GM18868 (cell line): ENCODE data around the gene PCGF3.
"Not testable (repeated sequence)": the region's sequence is repeated elsewhere in the genome, so short reads cannot be mapped to it uniquely, and the experiment has no call there.

Source experiments
- ATAC-seq: cut with Tn5 transposase; IDR thresholded peaks from one replicate; pipeline ENCODE4 v1.9.1; 2021; ENCODE audit warnings: mild to moderate bottlenecking, moderate library complexity; ENCODE audit not compliant: unreplicated experiment

The PCGF3 gene

DNA sequence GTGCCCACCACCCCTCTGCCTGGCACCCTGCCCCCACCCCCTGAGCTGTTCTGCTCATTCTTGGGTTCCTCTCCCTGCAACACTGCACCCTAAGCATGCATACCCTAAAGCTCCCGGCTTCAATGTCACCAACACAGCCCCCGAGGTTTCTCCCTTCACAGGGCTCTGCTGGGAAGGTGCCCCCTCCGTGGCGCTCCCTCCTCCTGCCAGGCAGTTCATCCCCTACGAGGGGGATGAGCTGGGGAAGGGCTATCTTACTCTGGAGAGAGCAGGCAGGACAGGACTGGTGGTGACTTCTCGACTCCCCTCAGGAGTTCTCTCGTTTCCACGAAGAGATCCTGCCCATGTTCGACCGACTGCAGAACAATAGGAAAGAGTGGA is 38.1 kb upstream of the PCGF3 start:
- ATAC-seq = no peak

DNA sequence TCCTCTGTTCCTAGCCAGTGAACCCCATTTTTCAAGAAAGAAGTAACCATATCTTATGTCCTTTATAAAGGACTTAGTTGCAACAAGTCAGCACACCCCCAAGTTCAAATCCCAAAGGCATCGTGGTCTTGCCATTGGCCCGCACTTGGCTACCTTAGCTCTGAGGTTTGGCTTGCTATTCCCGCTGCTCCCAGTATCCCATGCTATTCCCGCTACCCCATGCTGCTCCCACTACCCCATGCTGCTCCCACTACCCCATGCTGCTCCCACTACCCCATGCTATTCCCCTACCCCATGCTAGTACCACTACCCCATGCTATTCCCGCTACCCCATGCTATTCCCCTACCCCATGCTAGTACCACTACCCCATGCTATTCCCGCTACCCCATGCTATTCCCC is 37.4 kb upstream of the PCGF3 start:
- ATAC-seq = not testable (repeated sequence)

DNA sequence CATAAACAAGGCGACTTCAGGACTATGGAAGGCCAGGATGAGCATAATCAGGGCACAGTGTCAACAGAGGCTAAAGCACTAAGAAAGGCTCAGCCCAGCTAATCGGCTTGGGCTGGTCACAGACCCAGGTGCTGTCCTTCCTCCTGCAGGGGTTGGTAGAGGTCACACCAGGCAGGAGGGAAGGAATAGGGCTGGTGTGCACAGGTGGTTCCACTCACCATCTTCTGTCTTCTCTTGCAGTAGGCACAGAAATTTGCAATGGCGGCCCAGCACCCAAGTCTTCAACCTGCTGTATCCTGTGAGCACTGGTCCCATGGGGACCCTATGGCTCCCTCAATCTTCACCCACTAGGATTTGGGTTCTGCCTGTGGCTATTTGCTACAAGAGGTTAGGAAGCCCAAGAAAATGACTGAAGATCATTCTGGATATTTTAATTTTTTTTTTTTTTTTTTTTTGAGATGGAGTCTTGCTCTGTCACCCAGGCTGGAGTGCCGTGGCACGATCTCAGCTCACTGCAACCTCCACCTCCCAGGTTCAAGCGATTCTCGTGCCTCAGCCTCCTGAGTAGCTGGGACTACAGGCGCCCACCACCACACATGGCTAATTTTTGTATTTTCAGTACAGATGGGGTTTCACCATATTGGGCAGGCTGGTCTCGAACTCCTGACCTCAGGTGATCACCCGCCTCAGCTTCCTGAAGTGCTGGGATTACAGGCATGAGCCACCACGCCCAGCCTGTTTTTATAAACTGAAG is 35.6 kb upstream of the PCGF3 start:
- not testable (repeated sequence) for ATAC-seq

DNA sequence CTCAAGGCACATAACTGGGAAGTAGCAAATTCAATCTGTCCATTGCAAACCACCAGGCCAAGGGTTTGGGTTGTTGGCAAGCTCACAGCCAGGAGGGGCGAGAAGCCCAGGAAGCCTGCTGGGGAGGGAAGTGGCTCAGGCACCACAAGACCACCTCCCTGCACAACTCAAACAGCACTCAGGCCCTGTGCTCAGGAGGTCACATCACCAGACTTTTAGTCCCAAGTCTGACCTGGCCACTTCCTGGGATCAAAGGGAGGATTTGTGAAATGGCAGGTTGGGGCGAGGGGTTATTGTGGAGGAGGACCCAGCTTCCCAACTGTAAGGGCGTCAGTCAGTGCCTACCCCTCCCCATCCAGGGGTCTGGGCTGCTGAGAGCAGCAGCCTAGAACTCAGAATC is 33.9 kb upstream of the PCGF3 start:
- ATAC-seq = no peak

DNA sequence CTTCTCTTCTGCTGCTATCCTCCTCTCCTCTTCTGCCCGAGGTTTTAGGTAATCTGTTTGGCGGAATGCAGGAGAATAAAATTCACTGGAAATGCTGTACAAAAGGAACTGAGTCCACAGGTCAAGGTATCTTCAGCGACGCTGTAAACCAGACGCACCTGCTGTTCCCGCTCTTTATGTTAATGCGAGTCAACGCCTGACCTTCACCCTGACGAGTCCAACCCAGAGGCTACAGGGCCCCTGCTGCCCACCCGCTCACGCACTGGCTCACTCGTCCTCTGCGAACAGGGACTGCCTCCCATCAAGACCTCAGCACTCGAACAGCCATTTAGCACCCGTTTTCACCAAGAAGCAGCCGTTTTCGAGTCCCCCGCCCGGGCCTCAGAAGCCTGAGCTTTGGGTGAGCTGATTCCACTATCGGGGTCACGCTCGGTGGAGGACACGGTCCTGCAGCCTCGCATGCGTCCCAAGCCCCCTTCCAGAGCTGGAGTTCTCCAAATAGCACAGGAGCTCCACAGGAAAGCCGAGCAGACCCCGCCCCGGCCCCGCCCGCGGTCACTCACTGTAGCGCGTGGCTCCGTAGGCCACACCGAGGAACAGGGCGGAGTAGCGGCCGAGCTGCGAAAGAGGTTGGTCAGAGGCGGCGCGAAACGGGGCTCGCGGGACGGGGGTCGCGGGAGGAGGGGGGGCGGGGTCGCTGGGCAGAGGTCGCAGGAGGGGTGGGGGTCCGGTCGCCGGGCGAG is 32.1 kb upstream of the PCGF3 start:
- no peak for ATAC-seq

DNA sequence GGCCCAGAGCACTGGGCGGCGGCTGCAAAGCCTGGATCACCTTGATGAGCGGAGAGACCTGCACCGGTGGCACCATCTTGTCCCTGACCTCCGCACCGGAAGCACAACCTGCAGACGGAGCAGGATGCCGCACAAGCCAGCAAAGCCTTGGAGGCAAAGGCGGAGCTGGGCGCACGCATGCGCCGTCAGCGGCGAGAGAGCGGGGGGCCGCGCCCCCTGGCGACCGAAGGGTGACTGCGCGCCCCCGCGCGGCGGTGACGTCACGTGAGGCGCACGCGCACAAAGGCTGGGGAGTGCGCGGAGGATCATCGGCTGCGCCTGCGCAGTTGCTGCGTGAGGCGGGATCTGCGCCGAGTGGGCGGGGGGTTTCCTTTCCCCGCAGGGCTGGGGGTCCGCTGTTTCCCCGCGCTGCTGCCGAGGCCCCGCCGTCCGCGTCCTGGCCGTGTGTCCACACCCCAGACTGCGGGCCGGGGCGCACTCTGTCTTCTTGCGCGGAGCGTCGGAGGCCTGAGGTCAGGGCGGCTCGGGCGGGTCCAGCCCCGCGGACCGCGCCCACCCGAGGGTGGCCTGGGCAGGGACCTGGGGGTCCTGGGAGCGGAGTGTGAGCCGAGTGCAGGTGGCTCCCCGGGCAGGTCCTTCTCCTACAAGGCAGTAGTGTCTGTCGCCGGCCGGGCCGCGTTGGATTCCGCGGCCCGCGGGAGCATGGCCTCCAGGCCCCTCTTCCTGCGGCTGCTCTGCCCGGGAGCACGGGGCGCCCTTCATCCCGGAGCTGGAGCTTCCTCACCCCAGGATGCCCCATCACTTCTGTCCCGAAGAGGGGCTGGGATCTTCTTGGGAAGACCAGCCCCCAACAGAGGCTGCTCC is 31.2 kb upstream of the PCGF3 start, which contains the start of the genes ATP5ME and MYL5:
Gene ATP5ME (minus strand): TSS at position 105 of the 864 bp plus-strand sequence. CDS start 29 bp downstream, at position 76.
Gene MYL5 (plus strand): TSS at position 371 of the 864 bp plus-strand sequence. CDS start 3,485 bp downstream, outside the sequence.
- ATAC-seq = peak; percentile 76

DNA sequence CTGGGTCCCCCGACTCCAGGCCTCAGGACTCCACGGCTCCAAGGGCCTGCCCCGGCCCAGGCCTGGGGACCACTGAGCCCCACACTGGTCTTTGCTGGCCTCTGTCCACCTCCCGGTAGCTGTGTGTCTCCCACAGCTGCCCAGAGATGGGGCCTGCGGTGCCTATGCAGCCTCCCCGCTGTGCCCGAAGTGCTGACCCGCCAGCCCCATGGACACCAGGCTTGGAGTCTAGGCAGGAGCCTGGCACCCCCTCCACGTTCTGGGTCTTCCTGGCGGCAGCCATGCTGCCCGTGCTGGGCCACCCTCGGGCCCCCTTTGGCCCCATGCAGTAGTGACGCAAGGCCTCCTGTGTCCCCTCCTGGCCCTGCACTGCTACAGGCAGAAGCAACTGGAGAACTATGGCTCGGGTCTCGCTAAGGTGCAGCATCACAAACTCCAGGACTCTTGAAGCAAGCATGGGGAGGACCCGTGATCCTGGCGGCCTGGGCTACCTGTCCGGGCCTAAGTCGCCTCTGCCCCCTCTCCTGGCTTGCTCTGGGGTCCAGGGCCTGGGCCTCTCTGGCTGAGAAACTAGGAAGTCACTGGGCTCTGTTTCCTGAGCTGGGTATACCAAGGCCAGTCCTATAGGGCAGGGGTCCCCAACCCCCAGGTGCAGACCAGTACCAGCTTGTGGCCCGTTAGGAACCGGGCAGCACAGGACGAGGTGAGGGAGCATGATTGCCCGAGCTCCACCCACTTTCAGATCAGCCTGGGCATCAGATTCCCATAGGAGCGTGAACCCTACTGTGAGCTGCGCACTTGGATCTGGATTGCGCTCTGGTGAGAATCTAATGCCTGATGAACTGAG is 30.4 kb upstream of the PCGF3 start:
- ATAC-seq = no peak

DNA sequence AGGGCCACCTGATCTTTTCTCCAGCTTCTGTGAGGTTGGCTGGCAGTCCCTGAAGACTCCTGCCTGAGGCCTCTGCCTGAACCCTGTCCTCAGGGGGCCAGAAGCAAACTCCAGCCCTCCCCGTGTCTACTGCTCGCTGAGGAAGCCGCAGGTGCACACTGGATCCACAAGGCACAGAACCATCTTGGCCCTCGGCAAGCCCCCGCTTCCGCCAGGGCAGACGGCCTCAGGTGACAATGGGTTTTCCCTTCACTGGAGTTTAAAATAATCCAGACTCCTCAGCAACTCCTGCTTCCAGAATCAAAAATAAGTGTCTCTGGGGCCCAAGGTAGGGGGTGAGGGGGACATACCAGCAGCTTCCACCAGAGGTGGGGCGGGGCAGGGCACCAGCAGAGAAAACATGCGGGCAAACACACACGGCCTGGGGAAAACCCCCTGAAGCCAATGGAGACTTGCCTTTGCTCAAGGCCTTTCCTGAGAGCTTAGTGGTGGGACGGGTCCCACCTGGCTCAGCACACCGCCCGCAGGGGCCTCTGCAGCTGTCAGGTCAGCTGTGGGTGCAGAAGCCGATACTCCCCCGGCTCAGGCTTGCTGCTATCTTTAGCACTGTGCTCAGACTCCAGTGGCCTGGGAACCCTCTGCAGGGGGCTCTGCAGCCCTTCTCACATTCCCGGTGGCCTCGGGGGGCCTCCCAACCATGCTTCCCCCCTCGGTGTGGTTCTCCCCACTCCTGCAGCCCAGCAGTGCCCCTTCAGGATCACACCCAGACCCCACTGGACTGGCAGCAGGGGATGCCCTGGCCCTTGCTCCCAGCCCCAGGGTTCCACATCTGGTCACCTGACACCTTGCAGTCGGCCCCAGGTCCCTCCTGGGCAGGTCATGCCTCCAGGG is 29.4 kb upstream of the PCGF3 start:
- ATAC-seq = peak; percentile 35

DNA sequence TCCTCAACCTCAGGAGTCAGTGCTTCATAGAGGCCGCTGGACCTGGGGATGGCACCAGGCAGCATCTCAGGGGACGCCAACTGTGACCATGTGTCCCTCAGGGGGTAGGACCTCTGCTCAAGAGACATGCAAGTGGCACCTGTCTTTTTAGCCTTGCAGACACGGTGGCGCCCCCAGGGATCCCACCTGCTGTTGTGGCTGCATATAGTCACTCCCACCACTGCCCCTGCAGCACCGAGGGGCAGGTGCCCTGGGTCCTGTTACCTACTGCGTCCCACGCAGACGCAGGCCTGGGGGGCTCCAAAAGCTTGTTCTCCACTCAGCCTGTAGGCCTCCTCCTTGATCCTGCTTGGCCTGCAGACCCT is 28.8 kb upstream of the PCGF3 start:
- ATAC-seq = no peak

DNA sequence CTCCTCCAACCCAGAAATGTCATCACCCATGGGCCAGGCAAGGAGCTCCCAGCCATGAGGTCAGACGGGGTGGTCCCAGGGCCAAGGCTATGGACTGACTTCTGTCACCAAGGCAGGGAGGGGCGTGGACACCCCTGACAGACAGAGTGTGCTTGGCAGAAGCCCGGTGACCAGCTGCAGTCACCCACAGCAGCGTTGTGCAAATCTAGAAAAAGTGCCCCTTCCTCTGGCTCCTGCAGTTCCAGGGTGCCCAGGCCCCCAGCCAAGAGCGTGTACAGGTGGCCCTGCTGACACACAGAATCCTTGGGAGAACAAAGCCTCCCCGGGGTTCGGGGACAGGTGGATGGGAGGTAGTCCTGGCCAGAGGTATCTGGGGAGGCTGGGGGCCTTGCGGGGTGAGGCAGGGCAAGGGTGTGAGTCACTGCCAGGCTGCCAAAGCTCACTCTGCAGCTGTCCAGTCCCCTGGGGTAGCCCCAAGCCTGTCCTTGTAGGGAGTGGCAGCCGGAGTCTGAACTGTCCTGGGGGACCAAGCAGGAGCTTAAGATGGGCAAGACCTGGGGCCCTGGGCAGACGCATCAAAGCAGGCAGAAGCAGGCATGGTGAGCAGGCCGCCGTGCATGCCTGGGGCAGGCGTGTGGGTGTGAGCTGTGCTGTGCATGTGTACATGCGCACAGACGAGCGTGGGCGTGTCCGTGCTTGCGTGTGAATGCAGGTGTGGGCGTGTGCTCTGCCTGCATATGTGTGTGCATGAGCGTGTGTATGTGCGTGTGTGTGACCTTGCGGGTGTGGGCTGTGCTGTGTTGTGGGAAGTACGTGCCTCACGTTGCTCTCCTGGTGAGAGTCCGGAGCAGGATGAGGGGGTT is 28.0 kb upstream of the PCGF3 start:
- ATAC-seq = no peak

DNA sequence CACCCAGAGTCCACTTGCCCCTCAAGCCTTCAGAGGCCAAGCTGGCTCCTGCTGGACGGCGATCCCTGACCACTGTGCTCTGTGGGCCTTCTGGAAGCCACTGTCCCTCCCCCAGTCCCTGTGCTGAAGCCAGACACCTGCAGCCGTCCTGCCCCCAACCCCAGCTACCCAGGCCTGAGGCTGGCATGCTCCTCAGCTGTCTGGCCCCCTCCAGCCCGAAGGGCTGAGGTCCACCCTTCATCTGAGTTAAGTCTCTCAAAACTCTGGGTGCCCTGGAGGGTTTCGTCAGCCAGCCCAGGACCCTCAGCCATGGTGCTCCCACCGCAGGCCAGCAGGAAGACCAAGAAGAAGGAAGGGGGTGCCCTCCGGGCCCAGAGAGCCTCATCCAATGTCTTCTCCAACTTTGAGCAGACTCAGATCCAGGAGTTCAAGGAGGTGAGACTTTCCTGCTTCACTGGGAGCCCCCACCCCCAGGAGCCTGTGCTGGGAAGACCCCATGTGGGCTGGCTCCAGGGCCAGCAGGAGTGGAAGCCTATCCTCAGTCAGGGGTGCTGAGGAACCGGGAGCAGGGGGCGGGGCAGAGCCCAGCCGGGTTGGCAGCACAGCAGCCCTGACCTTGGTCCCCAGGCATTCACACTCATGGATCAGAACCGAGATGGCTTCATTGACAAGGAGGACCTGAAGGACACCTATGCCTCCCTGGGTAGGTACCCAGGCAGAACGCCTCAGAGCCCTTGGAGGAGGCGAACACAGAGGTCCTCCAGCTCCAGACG is 27.1 kb upstream of the PCGF3 start:
- ATAC-seq = no peak

DNA sequence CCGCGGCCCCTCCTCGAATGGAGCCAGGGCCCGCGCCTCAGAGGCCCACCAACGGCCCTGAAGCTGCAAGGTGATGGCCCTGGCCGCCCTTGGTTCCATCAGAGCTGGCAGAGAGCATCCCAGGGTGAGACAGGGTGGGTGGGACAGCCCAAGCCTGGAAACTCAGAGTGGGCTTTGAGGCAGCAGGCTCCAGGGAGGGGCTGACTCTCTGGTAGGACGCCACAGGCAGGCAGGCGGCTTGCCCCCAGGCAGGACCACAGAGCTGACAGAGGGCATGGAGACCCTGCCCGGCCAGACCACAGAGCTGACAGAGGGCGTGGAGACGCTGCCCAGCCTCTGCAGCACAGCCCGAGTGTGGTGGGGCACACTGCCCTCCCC is 26.5 kb upstream of the PCGF3 start:
- ATAC-seq = no peak

DNA sequence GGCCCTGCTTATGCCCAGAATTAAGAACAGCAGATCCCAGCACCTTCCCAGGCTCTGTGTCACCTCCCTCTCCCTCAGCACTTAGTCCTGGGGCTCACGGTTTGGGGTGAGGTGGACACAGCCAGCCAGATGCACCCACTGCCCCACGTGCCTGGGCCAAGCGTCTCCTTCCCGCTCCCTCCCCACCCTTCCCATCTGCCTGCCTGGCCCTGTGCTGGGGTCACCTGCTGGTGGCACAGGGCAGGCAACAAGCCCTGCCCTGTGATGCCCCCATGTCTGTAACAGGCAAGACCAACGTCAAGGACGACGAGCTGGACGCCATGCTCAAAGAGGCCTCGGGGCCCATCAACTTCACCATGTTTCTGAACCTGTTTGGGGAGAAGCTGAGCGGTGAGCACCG is 26.0 kb upstream of the PCGF3 start:
- no peak for ATAC-seq

DNA sequence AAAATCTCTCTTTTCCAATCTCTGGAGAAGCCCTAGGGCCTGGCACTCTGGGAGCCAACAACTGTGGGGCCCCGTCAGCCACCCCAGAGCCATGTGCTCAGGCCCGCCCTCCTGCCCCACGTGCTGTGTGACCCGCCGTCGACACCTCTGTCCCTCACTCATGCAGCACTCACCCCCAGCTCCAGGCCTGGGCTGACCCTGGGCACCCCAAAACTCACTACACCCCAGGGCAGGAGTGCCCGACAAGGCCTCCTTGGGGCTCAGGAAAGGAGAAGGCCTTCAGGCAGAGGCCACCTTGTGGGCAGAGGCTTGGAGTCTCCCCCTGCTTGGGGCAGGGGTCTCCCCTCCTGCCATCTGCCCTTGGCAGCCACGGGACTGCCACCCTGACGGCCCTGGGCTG is 25.5 kb upstream of the PCGF3 start:
- ATAC-seq = no peak

DNA sequence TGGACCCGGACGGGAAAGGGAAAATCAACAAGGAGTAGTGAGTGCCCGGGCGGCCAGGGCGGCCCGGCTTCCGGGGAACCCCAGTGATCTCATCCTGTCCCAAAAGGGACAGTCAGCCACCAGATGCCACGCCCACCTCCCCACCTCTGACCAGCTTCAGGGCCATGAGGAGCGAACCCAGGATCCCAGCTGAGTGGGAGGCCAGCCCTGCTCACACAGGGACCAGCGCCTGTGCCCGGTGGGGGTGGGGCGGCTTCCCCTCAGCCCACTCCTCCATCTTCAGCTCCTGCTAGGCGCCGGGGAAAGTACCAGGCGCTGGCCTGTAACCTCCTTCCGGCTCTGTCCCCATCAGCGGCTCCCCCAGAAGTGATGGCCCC is 25.1 kb upstream of the PCGF3 start:
- no peak for ATAC-seq

DNA sequence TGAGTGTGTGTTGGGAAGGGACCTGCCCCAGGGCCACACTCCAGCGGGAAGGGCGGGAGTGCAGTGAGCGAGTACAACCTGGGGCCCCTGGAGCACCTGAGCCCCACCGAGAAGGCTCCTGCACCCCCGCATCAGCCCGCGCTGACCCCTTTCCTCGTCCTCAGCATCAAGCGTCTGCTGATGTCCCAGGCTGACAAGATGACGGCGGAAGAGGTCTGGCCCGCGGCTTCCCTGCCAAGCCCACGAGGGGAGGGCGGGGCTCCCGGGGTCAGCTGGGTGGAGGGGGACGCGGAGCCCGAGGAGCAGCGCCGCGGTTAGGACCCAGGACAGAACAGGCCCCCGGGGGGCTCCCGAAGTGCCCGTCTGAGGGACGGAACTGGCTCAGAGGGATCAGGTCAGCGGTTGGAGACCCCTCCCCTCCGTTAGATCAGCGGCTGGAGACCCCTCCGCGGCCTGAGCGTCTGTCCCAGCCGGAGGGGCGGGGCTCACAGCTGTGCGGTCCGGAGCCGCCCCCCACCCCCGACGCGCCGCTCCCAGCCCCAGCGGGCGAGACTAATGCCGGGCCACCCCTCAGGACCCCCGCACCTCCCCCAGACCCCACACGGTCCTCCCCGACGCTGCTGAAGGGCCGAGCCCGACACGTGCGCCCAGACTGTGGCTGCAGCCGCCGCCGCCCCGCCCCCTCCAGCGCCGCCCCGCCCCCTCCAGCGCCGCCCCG is 24.5 kb upstream of the PCGF3 start:
- ATAC-seq = no peak

DNA sequence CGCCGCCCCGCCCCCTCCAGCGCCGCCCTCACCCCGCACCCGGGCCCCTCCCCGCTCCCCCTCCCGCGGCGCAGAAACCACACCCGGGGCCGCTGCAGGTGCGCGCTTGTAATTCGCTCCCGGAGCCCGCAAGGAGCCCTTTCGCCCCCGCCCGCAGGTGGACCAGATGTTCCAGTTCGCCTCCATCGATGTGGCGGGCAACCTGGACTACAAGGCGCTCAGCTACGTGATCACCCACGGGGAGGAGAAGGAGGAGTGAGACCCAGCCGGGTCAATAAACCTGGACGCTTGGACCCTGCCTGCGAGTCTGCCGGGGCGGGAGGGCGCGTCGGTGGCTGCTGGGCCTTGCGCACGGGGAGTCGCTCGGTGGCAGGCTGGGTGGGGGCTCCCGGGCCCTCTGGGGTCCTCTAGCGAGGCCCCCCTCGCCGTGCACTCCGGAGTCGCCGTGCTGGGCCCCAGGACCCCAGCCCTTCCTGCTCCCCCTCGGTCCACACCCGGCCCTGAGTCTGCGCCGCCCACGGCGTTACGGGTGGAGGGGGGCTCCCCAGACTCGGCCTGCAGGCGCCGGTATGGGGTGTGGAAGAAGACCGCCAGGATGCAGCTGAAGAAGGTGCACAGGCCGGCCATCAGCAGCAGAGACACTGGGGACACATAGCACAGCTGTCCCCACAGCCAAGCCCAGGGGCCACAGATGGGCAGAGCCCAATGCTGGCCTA is 23.7 kb upstream of the PCGF3 start:
- ATAC-seq = no peak
